ENCODE measurements around the gene DIDO1. TPM values are rescaled to one million over a fixed set of nuclear protein-coding genes. Genes with fewer than 3 reads are reported as not detected.

Gene DIDO1
- total and polyA plus RNA-seq, 2 of the 13 experiments (the other 11 are each of a cell fraction or from before 2014, with no cell fraction given): 75.0 to 75.1 TPM

DNA sequence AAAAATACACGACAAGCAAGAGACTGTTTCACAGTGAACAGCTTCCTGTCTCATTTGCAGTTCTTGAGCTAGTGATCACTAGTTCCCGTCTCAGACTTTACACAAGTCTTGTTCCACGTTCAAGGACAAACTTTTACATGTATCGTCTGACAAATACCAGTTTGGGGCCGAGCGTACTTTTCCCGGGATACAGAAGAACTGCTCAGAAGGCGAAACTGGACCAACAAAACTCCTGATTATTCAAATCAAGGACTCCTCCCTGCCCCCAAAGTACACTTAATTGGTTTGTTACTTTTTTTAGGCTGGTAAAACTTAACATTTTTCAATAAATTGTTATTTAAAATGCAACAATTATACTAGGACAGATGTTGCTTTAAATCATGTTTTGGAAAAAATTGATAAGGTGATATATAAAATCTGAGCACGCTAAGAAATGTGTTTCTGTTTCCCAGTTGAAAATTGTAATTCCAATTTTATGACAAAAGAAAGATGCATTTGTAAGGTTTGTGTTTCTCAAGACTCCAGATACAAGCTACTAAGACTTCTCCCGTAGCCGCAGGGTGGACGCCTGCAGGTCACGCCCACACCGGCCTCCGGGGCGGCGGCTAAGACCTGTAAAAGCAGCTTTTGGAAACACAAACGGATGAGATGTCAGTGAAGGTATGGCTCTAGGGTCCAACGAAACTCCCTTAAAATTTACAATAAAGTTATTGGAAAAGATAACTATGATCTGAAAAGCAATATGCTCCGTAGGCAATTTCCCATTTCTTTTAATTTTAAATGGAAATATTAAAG, 47.9 kb downstream of the DIDO1 start:
- POLR2A ChIA-PET: interaction anchor here (1.2 to 1.3 kb wide), 2 partner anchors 12 to 17 kb away, joined by 3 to 5 read pairs; partner anchors contain the start of gene TCFL5
- Histone ChIP-seq H2AFZ (ENCODE audit: low read length) (no peak overlapping the region), H3K9me3 (ENCODE audit: low read length) (no peaks in the 10 kb centered on the region), H3K4me2 (ENCODE audit: low read depth, low read length) (no peak overlapping the region), H3K27ac (ENCODE audit: extremely low read length, insufficient read depth, low read length) (no peak overlapping the region), H3K4me3 (replicated peaks in 1 of 3; ENCODE audit: insufficient read depth in 1 of 3, low read depth in 2 of 3, low read length in 3 of 3) (no peak overlapping the region), H3K27me3 (ENCODE audit: control insufficient read depth in 1 of 2, insufficient read depth in 2 of 2, low read length in 2 of 2) (no peaks in the 10 kb centered on the region; a peak in 1 of 5 replicates), H3K9ac (ENCODE audit: insufficient read depth, low read depth, low read length) (no peak overlapping the region), H3K4me1 (ENCODE audit: insufficient read depth, low read length) (peaks cover 46% of the 10 kb centered on the region), H3K79me2 (ENCODE audit: insufficient read depth, low read length) (no peaks in the 10 kb centered on the region), H4K20me1 (ENCODE audit: insufficient read depth, low read length) (no peaks in the 10 kb centered on the region), H3K36me3 (replicated peaks in 1 of 2; ENCODE audit: control insufficient read depth in 1 of 2, insufficient read depth in 2 of 2, low read length in 2 of 2) (peaks cover 3 to 10% of the 10 kb centered on the region in 2 experiments; a peak in 1 of 5 replicates)
- in situ Hi-C loops (cut with HindIII; ENCODE audit: extremely low pct_ligation_motif_present, low pct_unique_long_range_greater_than_20kb): no loop called here
- DNase-seq (ENCODE audit: low spot score) (no peak), FAIRE-seq (peak; percentile 81), ATAC-seq (no peak)
- CTCF ChIA-PET (ENCODE audit: low intra/inter-chr PET ratio, low total read pairs): no interaction called here
- TF ChIP-seq ELF3 (CRISPR knock-in tag; IDR thresholded peaks at IDR 0.05): 0 out of 2 replicates have a peak, but pooled peaks have one; percentile 5
- peak; percentile 2 for TF ChIP-seq HNRNPLL (IDR thresholded peaks at IDR 0.05; ENCODE audit: low read depth, low read length, poor library complexity, severe bottlenecking)
- TF ChIP-seq KLF15 (CRISPR knock-in tag; IDR thresholded peaks at IDR 0.05; ENCODE audit: borderline replicate concordance): no peak
- 0 out of 2 replicates have a peak, but pooled peaks have one; percentile 8 for TF ChIP-seq ZNF792 (CRISPR knock-in tag; IDR thresholded peaks at IDR 0.05)
- 82% methylated on average over 20 of the region's 20 CpGs for WGBS (ENCODE audit: low lambda C conversion rate)
- intact Hi-C loops (cut with micrococcal nuclease; ENCODE audit: unreplicated experiment): no loop called here
- no TSS peak for BruUV-seq (replicated peaks)

DNA sequence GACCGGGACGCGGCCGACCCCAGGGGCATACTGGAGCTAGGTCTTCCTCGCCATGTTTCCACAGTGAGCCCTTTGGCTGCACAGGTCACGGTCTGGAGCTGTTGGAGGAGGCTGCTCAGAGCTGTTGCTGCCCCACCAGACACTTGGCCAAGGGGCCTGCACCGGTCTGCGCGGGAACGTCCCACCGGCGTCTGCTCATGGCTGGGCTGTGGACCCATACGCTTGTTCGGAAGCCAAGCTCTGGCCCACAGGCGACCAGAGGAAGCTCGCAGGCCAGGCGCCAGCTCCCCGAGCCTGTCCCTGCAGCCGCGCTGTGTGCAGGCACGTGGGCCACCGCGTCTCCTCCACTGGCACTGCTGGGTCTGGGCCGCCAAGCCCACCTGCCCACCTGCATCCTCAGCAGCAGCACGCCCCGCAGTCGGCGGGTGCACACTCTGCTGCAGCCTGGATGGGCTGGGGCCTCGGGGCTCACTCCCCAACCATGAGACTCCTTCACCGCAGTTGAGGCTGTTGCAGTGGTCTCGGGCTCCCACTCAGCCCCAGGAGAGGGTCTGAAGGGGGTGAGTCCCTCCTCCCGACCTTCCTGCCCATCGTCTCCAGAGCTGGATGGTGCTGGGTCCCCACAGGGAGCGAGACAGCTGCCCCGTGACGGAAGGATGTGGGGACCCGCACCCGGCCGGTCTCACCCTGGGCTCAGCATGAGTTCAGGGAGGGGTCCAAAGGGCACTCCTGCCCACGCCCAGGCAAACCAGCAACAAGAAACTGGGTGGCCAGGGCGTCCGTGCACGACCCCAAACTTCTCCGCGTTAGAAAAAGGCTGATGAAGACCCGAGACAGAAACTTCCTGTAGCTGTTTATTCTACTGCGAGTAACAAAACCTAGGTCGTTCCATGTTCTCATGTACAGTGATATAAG, 49.1 kb downstream of the DIDO1 start:
- H3K9ac ChIP-seq (ENCODE audit: insufficient read depth, low read depth, low read length): no peak overlapping the region
- peak overlapping the region in 1 of 3 experiments; percentile 39; a peak in 1 of 6 replicates for H3K4me3 ChIP-seq (replicated peaks in 1 of 3; ENCODE audit: insufficient read depth in 1 of 3, low read depth in 2 of 3, low read length in 3 of 3)
- CTCF ChIA-PET (ENCODE audit: low intra/inter-chr PET ratio, low total read pairs): no interaction called here
- no peaks in the 10 kb centered on the region for H3K9me3 ChIP-seq (ENCODE audit: low read length)
- DNase-seq (ENCODE audit: low spot score) (no peak), ATAC-seq (peak; percentile 12), FAIRE-seq (no peak)
- intact Hi-C loops (cut with micrococcal nuclease; ENCODE audit: unreplicated experiment): no loop called here
- peaks cover 0 to 4% of the 10 kb centered on the region in 2 experiments; a peak in 1 of 5 replicates for H3K27me3 ChIP-seq (ENCODE audit: control insufficient read depth in 1 of 2, insufficient read depth in 2 of 2, low read length in 2 of 2)
- H3K36me3 ChIP-seq (replicated peaks in 1 of 2; ENCODE audit: control insufficient read depth in 1 of 2, insufficient read depth in 2 of 2, low read length in 2 of 2): peaks cover 3 to 10% of the 10 kb centered on the region in 2 experiments; a peak in 1 of 5 replicates
- no peak overlapping the region for H2AFZ ChIP-seq (ENCODE audit: low read length)
- POLR2A ChIA-PET: interaction anchor here (1.1 to 6.2 kb wide), 7 partner anchors 11 to 77 kb away, joined by 3 to 59 read pairs (median 6); partner anchors contain the start of genes GID8, SLC17A9 and TCFL5
- peak overlapping the region; percentile 50 for H3K4me2 ChIP-seq (ENCODE audit: low read depth, low read length)
- no TSS peak for BruUV-seq (replicated peaks)
- WGBS (ENCODE audit: low lambda C conversion rate): 53% methylated on average over 37 of the region's 48 CpGs
- H3K27ac ChIP-seq (ENCODE audit: extremely low read length, insufficient read depth, low read length): no peak overlapping the region
- H3K79me2 ChIP-seq (ENCODE audit: insufficient read depth, low read length): no peaks in the 10 kb centered on the region
- in situ Hi-C loops (cut with HindIII; ENCODE audit: extremely low pct_ligation_motif_present, low pct_unique_long_range_greater_than_20kb): no loop called here
- peaks cover 58% of the 10 kb centered on the region for H3K4me1 ChIP-seq (ENCODE audit: insufficient read depth, low read length)
- H4K20me1 ChIP-seq (ENCODE audit: insufficient read depth, low read length): no peaks in the 10 kb centered on the region
- TF ChIP-seq MTF1 (CRISPR knock-in tag; IDR thresholded peaks at IDR 0.05) (no peak), ZNF33B (CRISPR knock-in tag; IDR thresholded peaks at IDR 0.05) (peak; percentile 63; the same call in 1 of the 2 replicates), ZNF546 (CRISPR knock-in tag; conservative IDR thresholded peaks at IDR 0.05) (no peak), ZNF713 (CRISPR knock-in tag; IDR thresholded peaks at IDR 0.05) (no peak), REST (IDR thresholded peaks at IDR 0.05; ENCODE audit: borderline replicate concordance in 1 of 2, low read depth in 1 of 2, low read length in 2 of 2) (no peak), SYNCRIP (IDR thresholded peaks at IDR 0.05; ENCODE audit: insufficient read depth, low read depth, low read length) (no peak), ZNF34 (CRISPR knock-in tag; IDR thresholded peaks at IDR 0.05; ENCODE audit: borderline replicate concordance) (no peak), YEATS2 (CRISPR knock-in tag; IDR thresholded peaks at IDR 0.05; ENCODE audit: borderline replicate concordance) (no peak)

Measured in HepG2 (cell line).